OCI-LY7 (cell line): ENCODE results near the gene PPP1R11. TPM values are rescaled to one million over a fixed set of nuclear protein-coding genes. Genes with fewer than 3 reads are reported as not detected.

ENCODE experiments used
- BruUV-seq: library from RNA; stranded (reverse); fragments of 400-500 nt; replicated peaks from 2 replicates; lab custom pipeline; 2021; lab: Mats Ljungman, UMichigan
- CTCF ChIA-PET: fragments of 300-600 bp; sonication (Branson Sonifier 250); formaldehyde crosslinking; loops from one replicate; lab custom pipeline; 2022; ENCODE audit warnings: antibody characterized with exemption; ENCODE audit not compliant: unreplicated experiment; lab: Charles Lee
- POLR2A ChIA-PET: fragments of 300-600 bp; sonication (Branson Sonifier 250); formaldehyde crosslinking; loops from one replicate; lab custom pipeline; 2022; ENCODE audit warnings: antibody characterized with exemption; lab: Charles Lee
- DNase-seq: peaks from one replicate; pipeline ENCODE4 v3.0.0-alpha.2; 2015; ENCODE audit warnings: low spot score
- H2AFZ ChIP-seq: fragments of 200-600 bp; sonication (generic), shearing (Covaris generic); 2 replicates; pipeline ENCODE4 v1.6.1; 2014; ENCODE audit warnings: mild to moderate bottlenecking, antibody characterized with exemption, low read length, moderate library complexity
- H3K27ac ChIP-seq: fragments of 200-600 bp; sonication (generic); 2 replicates; pipeline ENCODE4 v1.5.1; 2014; ENCODE audit warnings: mixed run types, low read depth, mild to moderate bottlenecking, moderate library complexity, low read length, inconsistent platforms; ENCODE audit not compliant: poor library complexity, severe bottlenecking
- H3K36me3 ChIP-seq: fragments of 200-600 bp; sonication (generic); 2 replicates; pipeline ENCODE4 v1.6.1; 2014; ENCODE audit warnings: mild to moderate bottlenecking, antibody characterized with exemption, low read length, moderate library complexity, mixed read lengths; ENCODE audit not compliant: insufficient read depth
- H3K4me1 ChIP-seq: fragments of 200-600 bp; sonication (generic); 2 replicates; pipeline ENCODE4 v1.5.1; 2014; ENCODE audit warnings: mild to moderate bottlenecking, low read length; ENCODE audit not compliant: insufficient read depth, poor library complexity, severe bottlenecking
- H3K4me2 ChIP-seq: fragments of 200-600 bp; sonication (generic); 2 replicates; pipeline ENCODE4 v1.6.1; 2014; ENCODE audit warnings: mild to moderate bottlenecking, low read length
- H3K4me3 ChIP-seq: fragments of 200-600 bp; sonication (generic); 2 replicates; pipeline ENCODE4 v1.5.1; 2014; ENCODE audit warnings: mild to moderate bottlenecking, low read depth, low read length; ENCODE audit not compliant: poor library complexity, severe bottlenecking
- H3K79me2 ChIP-seq: fragments of 200-600 bp; sonication (generic); 2 replicates; pipeline ENCODE4 v1.6.1; 2016; ENCODE audit warnings: low read depth, mild to moderate bottlenecking, low read length, moderate library complexity, mixed read lengths; ENCODE audit not compliant: insufficient read depth
- H3K9me2 ChIP-seq: fragments of 200-600 bp; sonication (generic); 2 replicates; pipeline ENCODE4 v1.6.1; 2016; ENCODE audit warnings: mild to moderate bottlenecking, low read length, mixed read lengths; ENCODE audit not compliant: insufficient read depth
- H3K9me3 ChIP-seq: fragments of 200-600 bp; sonication (generic); 2 replicates; pipeline ENCODE4 v1.6.1; 2014; ENCODE audit warnings: mild to moderate bottlenecking, mixed run types, low read length, mixed read lengths
- H4K20me1 ChIP-seq: fragments of 200-600 bp; sonication (generic); 2 replicates; pipeline ENCODE4 v1.6.1; 2014; ENCODE audit warnings: mild to moderate bottlenecking, antibody characterized with exemption, low read length, moderate library complexity, mixed read lengths; ENCODE audit not compliant: insufficient read depth
- EZH2phosphoT487 ChIP-seq: fragments of 200-600 bp; sonication (generic); IDR thresholded peaks from 2 replicates; pipeline ENCODE4 v1.6.1; 2018; ENCODE audit warnings: low read depth, borderline replicate concordance, mild to moderate bottlenecking, mixed run types, antibody characterized with exemption, low read length, moderate library complexity, mixed read lengths
- intact Hi-C: fragments of 100-400 bp; cut with micrococcal nuclease; formaldehyde crosslinking; loops from one replicate; pipeline ENCODE4 v1.10.0; 2022; ENCODE audit not compliant: unreplicated experiment
- total RNA-seq, 2 experiments: library from RNA; depleted of rRNA in 1 of 2; stranded (reverse); fragments of >200 nt in 1 of 2; shearing (Covaris generic) in 1 of 2; gene quantifications; 2 replicates each; pipeline ENCODE4 v1.2.3, GENCODE V29; 2014 to 2022
- TF ChIP-seq, protein P1 (sequence below): fragments of 200-600 bp; sonication (generic); conservative IDR thresholded peaks from 2 replicates; pipeline ENCODE4 v1.5.1; 2014; ENCODE audit warnings: mild to moderate bottlenecking, antibody characterized with exemption, low read length, moderate library complexity, mixed read lengths

PPP1R11 gene
- total RNA-seq, 2 experiments from 2014 or later = 30.6 to 36.5 TPM

DNA sequence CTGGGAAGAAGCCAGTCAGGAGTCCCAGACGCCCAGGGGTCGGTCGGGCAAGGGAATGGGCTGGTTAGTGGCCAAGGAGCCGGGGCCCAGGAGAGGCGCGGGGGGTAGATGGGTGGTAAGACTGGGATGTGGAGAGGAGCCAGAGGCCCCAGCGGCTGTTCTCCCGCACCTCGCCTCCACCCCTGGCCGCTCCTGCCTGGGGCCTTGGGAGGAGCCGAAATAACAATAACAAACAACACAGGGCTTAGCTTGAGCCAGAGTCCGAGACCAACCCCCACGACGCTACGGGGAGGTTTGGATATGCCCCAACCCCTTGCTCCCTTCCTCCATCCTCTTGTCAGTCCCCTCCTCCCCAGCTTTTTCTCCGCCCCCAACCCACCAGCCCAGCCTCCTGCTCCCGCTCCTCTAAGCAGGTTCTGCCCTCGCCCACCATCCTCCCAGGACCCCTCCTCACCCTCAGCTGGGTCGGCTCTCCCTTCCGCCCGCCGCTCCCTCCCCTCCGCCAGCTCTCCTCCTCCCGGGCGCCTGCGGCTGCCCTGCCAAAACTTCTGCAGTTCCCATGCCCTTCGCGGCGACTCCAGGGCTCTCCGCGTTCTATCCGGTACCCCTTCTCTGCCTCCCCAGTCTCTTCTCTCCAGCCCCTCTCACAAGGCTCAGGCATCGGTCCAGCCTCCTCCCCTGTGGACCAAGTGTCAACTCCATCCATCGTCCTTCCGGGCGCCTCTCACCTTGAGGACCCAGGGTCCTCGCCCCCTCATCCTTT is 7.5 kb downstream of the PPP1R11 start:
- H3K9me2 ChIP-seq = no peaks in the 10 kb centered on the region
- TF ChIP-seq, protein P1, sequence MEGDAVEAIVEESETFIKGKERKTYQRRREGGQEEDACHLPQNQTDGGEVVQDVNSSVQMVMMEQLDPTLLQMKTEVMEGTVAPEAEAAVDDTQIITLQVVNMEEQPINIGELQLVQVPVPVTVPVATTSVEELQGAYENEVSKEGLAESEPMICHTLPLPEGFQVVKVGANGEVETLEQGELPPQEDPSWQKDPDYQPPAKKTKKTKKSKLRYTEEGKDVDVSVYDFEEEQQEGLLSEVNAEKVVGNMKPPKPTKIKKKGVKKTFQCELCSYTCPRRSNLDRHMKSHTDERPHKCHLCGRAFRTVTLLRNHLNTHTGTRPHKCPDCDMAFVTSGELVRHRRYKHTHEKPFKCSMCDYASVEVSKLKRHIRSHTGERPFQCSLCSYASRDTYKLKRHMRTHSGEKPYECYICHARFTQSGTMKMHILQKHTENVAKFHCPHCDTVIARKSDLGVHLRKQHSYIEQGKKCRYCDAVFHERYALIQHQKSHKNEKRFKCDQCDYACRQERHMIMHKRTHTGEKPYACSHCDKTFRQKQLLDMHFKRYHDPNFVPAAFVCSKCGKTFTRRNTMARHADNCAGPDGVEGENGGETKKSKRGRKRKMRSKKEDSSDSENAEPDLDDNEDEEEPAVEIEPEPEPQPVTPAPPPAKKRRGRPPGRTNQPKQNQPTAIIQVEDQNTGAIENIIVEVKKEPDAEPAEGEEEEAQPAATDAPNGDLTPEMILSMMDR = no peak
- TF ChIP-seq EZH2phosphoT487 = no peak

DNA sequence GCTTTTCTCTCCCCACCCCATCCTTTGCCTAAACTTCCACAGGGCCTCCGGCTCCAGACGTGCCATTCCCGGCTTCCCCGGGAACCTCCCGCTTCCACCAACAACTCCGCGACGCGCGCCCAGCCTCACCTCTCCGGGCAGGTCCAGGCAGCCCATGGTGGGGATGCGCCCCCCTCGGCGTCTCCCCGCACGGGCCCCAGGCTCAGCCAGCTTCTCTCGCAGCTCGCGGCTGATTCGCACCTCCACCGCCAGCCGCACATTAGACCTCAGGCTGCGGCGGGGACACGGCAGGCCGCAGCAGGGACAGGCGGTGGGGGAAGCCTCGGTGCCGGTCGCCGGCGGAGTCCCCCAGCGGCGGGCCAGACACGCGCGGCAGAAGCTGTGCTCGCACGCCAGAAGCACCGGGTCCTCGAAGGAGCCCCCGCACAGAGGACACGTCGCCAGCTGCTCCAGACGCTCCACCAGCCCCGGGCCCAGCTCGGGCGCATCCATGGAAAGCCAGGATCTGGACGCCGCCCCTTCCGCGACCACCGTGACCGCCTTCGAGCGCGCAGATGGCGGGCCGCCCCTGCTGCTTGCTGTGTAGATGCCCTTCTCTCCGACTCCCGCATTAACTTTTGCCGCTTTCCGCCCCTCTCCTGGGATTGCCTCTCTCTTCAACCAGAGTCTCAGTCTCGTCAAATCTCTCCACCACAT is 8.2 kb downstream of the PPP1R11 start, which contains the start of gene RNF39:
Gene RNF39, minus strand, starts transcription at position 676 of the 696 bp plus-strand sequence. Its CDS starts 184 bp downstream, at position 492.
- no peak within 1 kb of the TSS for H3K4me2 ChIP-seq
- no peak within 1 kb of the TSS for H2AFZ ChIP-seq
- BruUV-seq = no TSS peak
- CTCF ChIA-PET = no interaction called here
- intact Hi-C loops = no loop called here
- H3K4me3 ChIP-seq = no peak within 1 kb of the TSS
- POLR2A ChIA-PET = no interaction called here
- H4K20me1 ChIP-seq = no peaks in the 10 kb centered on the region
- no peak within 1 kb of the TSS for H3K27ac ChIP-seq
- H3K79me2 ChIP-seq = no peaks in the 10 kb centered on the region
- H3K36me3 ChIP-seq = no peaks in the 10 kb centered on the region
- no peak for DNase-seq
- H3K4me1 ChIP-seq = no peaks in the 10 kb centered on the region
- no peaks in the 10 kb centered on the region for H3K9me2 ChIP-seq
- TF ChIP-seq, protein P1 = no peak
- TF ChIP-seq EZH2phosphoT487 = no peak
- no peaks in the 10 kb centered on the region for H3K9me3 ChIP-seq

More for the DNA sequence above, 7.5 kb downstream of the PPP1R11 start:
- Histone ChIP-seq H3K79me2 (no peaks in the 10 kb centered on the region), H3K27ac (no peak overlapping the region), H4K20me1 (no peaks in the 10 kb centered on the region), H3K4me1 (no peaks in the 10 kb centered on the region), H3K9me3 (no peaks in the 10 kb centered on the region), H3K36me3 (peaks cover 7% of the 10 kb centered on the region; the same call in 1 of the 2 replicates), H3K4me2 (no peak overlapping the region), H3K4me3 (no peak overlapping the region), H2AFZ (no peak overlapping the region)
- ChIA-PET POLR2A (interaction anchor here (0.8 kb wide), 1 partner anchor 51 kb away, joined by 3 read pairs; no protein-coding TSS in a partner anchor), CTCF (no interaction called here)
- intact Hi-C loops = no loop called here
- no TSS peak for BruUV-seq
- no peak for DNase-seq
